Pancreas (tissue), 10 donors: ENCODE results near the gene FBXW4. TPM values are rescaled to one million over a fixed set of nuclear protein-coding genes. Genes with fewer than 3 reads are reported as not detected.

ENCODE experiments used
- ATAC-seq, 4 donors: fragments of 200-7000 bp; cut with Tn5 transposase; one replicate each; pipeline versions ENCODE4 v1.8.0 to v1.9.1; 2020; ENCODE audit warnings: mild to moderate bottlenecking in 4 of 4, moderate library complexity in 4 of 4
- DNase-seq, 6 donors: peaks; one replicate each; pipeline ENCODE4 v3.0.0-alpha.2; 2020
- FAIRE-seq: peaks from 2 replicates; lab custom pipeline; 2012; peaks lifted over from hg19 to GRCh38; lab: Jason Lieb, UNC
- H3K27ac ChIP-seq, 4 donors: fragments of 200-600 bp; sonication (generic); 1 replicate in 3 of 4; 2 replicates in 1 of 4; pipeline versions ENCODE4 v1.5.0 to v1.8.0; 2020
- H3K27me3 ChIP-seq, 4 donors: fragments of 200-600 bp; one replicate each; pipeline ENCODE4 v1.8.0; 2021
- H3K36me3 ChIP-seq, 3 donors: fragments of 200-600 bp; sonication (generic) in 1 of 3; one replicate each; pipeline versions ENCODE4 v1.5.0 to v1.8.0; 2020 to 2021
- H3K4me1 ChIP-seq, 3 donors: fragments of 200-600 bp; one replicate each; pipeline ENCODE4 v1.8.0; 2021
- H3K4me3 ChIP-seq, 4 donors: fragments of 200-600 bp; sonication (generic) in 2 of 4; one replicate each; pipeline versions ENCODE4 v1.5.0 to v1.8.0; 2020 to 2021
- H3K9me3 ChIP-seq, 4 donors: fragments of 200-600 bp; one replicate each; pipeline ENCODE4 v1.8.0; 2021
- WGBS, 2 donors: extraction: QIAGEN DNeasy Blood & Tissue Kit; methylation state at CpG; one replicate each; pipeline ENCODE4 v1.1.7; 2013; 5-methylcytosine and 5-hydroxymethylcytosine counted together
- intact Hi-C, 3 donors: fragments of 100-400 bp; cut with DNase I; formaldehyde crosslinking; loops; one replicate each; pipeline versions ENCODE4 v1.11.1 to v1.14.2; 2022
- polyA plus RNA-seq, 2 donors: library from polyadenylated mRNA; stranded (reverse); fragments of 200-250 nt; gene quantifications; one replicate each; pipeline ENCODE4 v1.2.3, GENCODE V29; 2013
- total RNA-seq, 6 donors: library from RNA; stranded (reverse); fragmentation: NEBNext Ultra II Directional in 4 of 6; extraction: Animal tissue kit (Norgen Biotek cat#: 25700) in 4 of 6; gene quantifications; one replicate each; pipeline versions ENCODE4 v1.2.1 to v1.2.4, GENCODE V29; 2021 to 2023
- TF ChIP-seq, protein P1 (sequence below), 4 donors: fragments of 200-600 bp; sonication (generic) in 3 of 4; IDR thresholded peaks; one replicate each; pipeline versions ENCODE4 v1.5.0 to v1.8.0; 2021; ENCODE audit warnings: antibody characterized with exemption in 4 of 4
- donor health status: healthy with polysubstance abuse.
- donor health status: DM: no; HTN: no; CAD: no; lungs with moderate emphysema.
- donor health status: DM: no; HTN: no; CAD: no.
- donor health status: control.
- donor health status: control.
- donor health status: Bipolar disorder and iron deficiency.
- donor health status: DM: yes; HTN: yes; CAD: no.
- donor health status: DM: no; HTN: no; CAD: no.
- donor health status: DM: no; HTN: no; CAD: no.
- donor health status: DM: yes; HTN: yes; CAD: no.

The FBXW4 gene
- total and polyA plus RNA-seq, 8 donors, result 32.3 to 49.4 (median 40.0) TPM

DNA sequence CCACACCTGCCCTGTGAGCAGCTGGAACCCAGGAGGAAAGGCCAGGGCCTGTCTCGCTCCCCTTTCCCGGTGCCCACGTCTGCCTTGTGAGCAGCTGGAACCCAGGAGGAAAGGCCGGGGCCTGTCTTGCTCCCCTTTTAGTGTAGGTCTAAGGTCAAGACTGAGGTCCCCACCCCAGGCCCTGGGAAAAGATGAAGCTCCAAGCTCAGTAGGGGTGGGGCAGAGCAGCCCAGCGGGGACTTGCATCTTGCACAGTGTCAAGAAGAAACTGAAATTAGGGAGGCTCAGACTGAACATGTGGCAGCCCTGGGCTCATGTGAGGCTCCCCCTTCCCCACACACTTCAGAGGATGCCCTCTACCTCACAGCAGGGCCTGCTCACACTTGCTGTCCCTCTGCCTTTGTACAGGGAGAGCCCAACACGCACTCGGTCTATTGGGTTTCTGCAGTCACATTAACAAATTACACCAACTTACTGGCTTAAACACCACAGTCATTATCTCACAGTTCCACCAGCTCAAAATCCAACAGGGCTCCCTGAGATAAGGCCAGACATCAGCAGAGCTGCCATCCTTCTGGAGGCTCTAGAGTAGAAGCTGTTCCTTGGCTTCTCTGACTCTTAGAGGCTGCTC is 119.3 kb downstream of the FBXW4 start:
- no peak for ATAC-seq
- Histone ChIP-seq H3K4me1 (peaks cover 0 to 2% (median 0%) of the 10 kb centered on the region in 3 donors), H3K36me3 (peaks cover 0 to 16% (median 0%) of the 10 kb centered on the region in 3 donors), H3K9me3 (no peaks in the 10 kb centered on the region), H3K27me3 (no peaks in the 10 kb centered on the region), H3K4me3 (no peak overlapping the region), H3K27ac (no peak overlapping the region)
- TF ChIP-seq, protein P1, sequence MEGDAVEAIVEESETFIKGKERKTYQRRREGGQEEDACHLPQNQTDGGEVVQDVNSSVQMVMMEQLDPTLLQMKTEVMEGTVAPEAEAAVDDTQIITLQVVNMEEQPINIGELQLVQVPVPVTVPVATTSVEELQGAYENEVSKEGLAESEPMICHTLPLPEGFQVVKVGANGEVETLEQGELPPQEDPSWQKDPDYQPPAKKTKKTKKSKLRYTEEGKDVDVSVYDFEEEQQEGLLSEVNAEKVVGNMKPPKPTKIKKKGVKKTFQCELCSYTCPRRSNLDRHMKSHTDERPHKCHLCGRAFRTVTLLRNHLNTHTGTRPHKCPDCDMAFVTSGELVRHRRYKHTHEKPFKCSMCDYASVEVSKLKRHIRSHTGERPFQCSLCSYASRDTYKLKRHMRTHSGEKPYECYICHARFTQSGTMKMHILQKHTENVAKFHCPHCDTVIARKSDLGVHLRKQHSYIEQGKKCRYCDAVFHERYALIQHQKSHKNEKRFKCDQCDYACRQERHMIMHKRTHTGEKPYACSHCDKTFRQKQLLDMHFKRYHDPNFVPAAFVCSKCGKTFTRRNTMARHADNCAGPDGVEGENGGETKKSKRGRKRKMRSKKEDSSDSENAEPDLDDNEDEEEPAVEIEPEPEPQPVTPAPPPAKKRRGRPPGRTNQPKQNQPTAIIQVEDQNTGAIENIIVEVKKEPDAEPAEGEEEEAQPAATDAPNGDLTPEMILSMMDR (IDR thresholded peaks at IDR 0.05), result no peak
- intact Hi-C loops, result loop anchor here in 1 of 3 donors (10.0 kb wide), 2 partner anchors 301 to 361 kb away; no protein-coding TSS in a partner anchor
- no peak for FAIRE-seq
- WGBS, 2 donors, result 89 to 95% methylated on average over 7 of the region's 7 CpGs
- DNase-seq, result no peak

DNA sequence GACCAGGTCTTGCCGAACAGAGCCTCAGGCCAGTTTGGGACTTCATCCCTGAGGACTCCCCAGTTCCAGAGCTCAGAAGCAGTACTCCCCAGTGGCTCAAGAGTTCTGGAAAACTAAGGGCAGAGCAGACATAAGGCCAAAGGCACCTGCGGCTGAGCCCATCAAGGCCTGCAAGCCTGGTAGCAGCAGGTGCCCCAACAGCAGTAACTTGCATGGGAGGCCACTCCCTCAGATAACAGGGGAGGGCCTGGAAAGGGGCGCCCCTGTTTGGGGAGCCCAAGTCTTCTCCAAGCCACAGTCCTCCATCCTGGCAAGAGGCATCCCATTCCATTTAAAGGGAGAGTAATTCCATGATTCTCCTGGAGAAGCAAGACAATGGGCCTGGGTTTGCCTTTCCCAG is 119.9 kb downstream of the FBXW4 start:
- Histone ChIP-seq H3K36me3 (peaks cover 0 to 16% (median 0%) of the 10 kb centered on the region in 3 donors), H3K9me3 (no peaks in the 10 kb centered on the region), H3K4me1 (peaks cover 0 to 5% (median 0%) of the 10 kb centered on the region in 3 donors), H3K4me3 (no peak overlapping the region), H3K27ac (no peak overlapping the region), H3K27me3 (no peaks in the 10 kb centered on the region)
- ATAC-seq, result no peak
- intact Hi-C loops, result loop anchor here in 1 of 3 donors (10.0 kb wide), 2 partner anchors 300 to 360 kb away; no protein-coding TSS in a partner anchor
- no peak for DNase-seq
- FAIRE-seq, result no peak
- 87% methylated on average over 3 of the region's 3 CpGs for WGBS, 2 donors
- TF ChIP-seq, protein P1 (IDR thresholded peaks at IDR 0.05), result no peak

DNA sequence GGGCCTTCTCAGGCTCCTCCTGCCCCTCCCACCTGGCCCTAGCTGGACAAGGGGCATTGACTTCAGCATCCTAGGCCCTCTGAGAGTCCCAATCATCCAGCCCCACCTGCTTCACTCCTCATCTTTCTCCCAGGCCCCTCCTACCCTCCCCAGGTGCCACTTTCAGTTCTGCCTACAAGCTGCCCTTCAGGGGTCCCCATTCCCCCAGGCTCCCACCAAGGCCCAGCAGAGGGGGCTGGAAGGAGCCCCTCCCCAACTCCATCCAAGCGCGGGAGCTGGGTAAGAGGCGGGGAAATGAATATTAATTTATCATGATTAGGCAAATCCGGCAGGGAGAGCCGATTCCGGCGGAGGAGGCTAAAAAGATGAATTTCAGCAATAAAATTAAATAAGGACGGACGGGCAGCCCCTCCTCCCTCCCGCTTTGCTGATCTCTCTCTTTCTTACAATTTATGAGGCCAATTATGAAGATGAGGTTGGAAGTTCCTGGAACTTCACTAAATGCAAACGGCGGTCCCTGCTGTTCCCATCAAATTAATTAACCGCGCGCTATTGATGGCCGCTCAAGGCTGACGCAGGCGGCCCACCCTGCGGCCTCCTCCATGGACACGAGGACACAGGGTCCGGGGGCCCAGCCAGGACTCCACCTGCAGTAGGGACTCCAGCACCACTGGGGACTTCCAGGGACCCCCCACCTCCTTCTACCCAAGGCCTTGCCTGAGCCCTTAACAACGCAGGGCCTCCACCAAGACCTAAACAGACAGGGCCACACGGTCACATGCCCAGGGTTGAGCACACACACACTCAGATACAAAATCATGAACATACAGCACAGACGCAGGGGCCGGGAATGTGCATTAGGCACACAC is 120.9 kb downstream of the FBXW4 start:
- intact Hi-C loops, result loop anchor here in 1 of 3 donors (10.0 kb wide), 2 partner anchors 299 to 359 kb away; no protein-coding TSS in a partner anchor
- Histone ChIP-seq H3K4me3 (no peak overlapping the region), H3K4me1 (peaks cover 7 to 12% (median 7%) of the 10 kb centered on the region in 3 donors), H3K9me3 (no peaks in the 10 kb centered on the region), H3K36me3 (peaks cover 0 to 7% (median 0%) of the 10 kb centered on the region in 3 donors), H3K27ac (no peak overlapping the region), H3K27me3 (peaks cover 0 to 3% (median 0%) of the 10 kb centered on the region in 4 donors)
- WGBS, 2 donors, result 90 to 91% methylated on average over 25 of the region's 25 CpGs
- ATAC-seq (no peak), DNase-seq (no peak), FAIRE-seq (no peak)
- TF ChIP-seq, protein P1 (IDR thresholded peaks at IDR 0.05), result no peak

DNA sequence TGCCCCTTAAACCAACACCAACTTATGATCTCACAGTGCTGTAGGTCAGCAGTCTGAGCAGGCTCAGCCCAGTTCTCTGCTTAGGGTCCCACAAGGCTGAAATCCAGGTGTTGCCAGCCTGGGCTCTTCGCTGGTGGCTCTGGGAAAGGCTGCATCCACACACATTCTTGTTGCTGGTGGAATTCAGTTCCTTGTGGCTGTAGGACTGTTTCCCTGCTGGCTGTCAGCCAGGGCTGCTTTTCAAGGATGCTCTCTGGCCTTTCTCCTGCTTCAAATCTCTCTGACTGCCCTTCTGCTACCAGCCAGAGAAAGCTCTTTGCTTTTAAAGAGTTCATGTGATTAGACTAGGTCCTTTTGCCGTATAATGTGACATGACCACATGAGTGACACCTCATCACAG is 122.2 kb downstream of the FBXW4 start:
- Histone ChIP-seq H3K36me3 (no peaks in the 10 kb centered on the region), H3K27me3 (peaks cover 0 to 7% (median 0%) of the 10 kb centered on the region in 4 donors), H3K4me3 (no peak overlapping the region), H3K27ac (no peak overlapping the region), H3K9me3 (no peaks in the 10 kb centered on the region), H3K4me1 (peaks cover 7 to 12% (median 7%) of the 10 kb centered on the region in 3 donors)
- WGBS, 2 donors, result 96 to 98% methylated on average over 2 of the region's 2 CpGs
- DNase-seq, result no peak
- no peak for FAIRE-seq
- ATAC-seq, result no peak
- intact Hi-C loops, result loop anchor here in 1 of 3 donors (10.0 kb wide), 2 partner anchors 298 to 358 kb away; no protein-coding TSS in a partner anchor
- TF ChIP-seq, protein P1 (IDR thresholded peaks at IDR 0.05), result no peak
